SU-DHL-6 (cell line): Measurements from ENCODE around the gene HYDIN.
"Not testable (repeated sequence)": the region's sequence is repeated elsewhere in the genome, so short reads cannot be mapped to it uniquely, and the experiment has no call there.

Experiments
- EZH2phosphoT487 ChIP-seq: fragments of 200-600 bp; sonication (generic), shearing (Covaris generic); conservative IDR thresholded peaks from 2 replicates; pipeline ENCODE4 v1.6.1; 2018; ENCODE audit warnings: mild to moderate bottlenecking, antibody characterized with exemption, low read length, moderate library complexity, mixed read lengths
- TF ChIP-seq, protein P1 (sequence below): fragments of 200-600 bp; sonication (generic); IDR thresholded peaks from one replicate; pipeline ENCODE4 v1.5.1; 2017; ENCODE audit warnings: antibody characterized with exemption, mild to moderate bottlenecking, low read length, moderate library complexity; ENCODE audit not compliant: insufficient read depth, poor library complexity, severe bottlenecking

DNA sequence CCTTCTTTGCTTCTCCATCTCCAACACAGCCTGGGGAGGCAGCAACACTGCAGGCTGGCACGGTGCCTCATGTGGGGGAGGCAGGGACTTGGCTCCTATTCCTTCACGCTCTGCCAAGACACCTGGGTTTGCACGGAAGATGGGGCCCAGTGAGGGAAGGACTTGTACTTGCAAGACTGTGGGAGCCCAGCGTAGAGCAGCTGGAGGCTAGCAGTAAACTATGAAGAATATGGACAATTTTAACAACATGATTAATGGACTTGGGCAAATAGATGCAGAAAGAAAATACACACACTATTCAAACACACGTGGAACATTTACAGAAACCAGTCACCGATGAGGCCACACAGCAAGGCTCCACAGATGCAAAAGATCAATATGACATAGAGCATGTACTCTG is 308.4 kb downstream of the HYDIN start:
- TF ChIP-seq, protein P1, sequence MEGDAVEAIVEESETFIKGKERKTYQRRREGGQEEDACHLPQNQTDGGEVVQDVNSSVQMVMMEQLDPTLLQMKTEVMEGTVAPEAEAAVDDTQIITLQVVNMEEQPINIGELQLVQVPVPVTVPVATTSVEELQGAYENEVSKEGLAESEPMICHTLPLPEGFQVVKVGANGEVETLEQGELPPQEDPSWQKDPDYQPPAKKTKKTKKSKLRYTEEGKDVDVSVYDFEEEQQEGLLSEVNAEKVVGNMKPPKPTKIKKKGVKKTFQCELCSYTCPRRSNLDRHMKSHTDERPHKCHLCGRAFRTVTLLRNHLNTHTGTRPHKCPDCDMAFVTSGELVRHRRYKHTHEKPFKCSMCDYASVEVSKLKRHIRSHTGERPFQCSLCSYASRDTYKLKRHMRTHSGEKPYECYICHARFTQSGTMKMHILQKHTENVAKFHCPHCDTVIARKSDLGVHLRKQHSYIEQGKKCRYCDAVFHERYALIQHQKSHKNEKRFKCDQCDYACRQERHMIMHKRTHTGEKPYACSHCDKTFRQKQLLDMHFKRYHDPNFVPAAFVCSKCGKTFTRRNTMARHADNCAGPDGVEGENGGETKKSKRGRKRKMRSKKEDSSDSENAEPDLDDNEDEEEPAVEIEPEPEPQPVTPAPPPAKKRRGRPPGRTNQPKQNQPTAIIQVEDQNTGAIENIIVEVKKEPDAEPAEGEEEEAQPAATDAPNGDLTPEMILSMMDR: not testable (repeated sequence)
- not testable (repeated sequence) for TF ChIP-seq EZH2phosphoT487
